ENCODE results near the gene TARS3.

TARS3 gene

DNA sequence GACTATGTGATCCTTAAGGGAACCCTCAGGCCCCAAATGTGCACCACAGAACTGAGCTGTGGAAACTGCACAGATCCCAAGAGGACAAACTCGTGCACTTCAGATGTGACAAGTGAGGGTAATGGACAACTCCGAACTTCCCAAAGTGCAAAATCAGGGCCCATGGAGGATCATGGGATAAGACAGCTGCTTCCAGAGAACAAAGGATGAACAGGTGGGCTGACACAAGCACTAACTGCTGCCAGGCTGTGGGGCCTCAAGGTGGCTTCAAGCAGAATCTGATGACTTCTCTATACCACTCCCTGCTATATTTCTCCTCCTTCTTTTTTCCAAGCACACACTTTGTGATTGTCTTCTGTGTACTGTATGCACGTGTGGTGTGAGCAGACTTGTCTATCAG lies 5.4 kb downstream of the TARS3 start:
- H3K36me3 ChIP-seq (replicated peaks in 1 of 2; ENCODE audit: control insufficient read depth in 2 of 2, insufficient read depth in 2 of 2, low read length in 2 of 2) = peaks cover 7 to 58% of the 10 kb centered on the region in 2 donors
- no CpG with 5 or more reads among the region's 3 CpGs for WGBS, 2 donors (ENCODE audit: extremely low coverage in 2 of 2, insufficient read length in 2 of 2, insufficient replicate concordance in 1 of 2)

GRCh38 chr15:101712078-101712477 lies 12.2 kb downstream of the TARS3 start:
- Histone ChIP-seq H3K79me1 (ENCODE audit: low read depth, low read length) (peaks cover 2% of the 10 kb centered on the region), H3K4ac (ENCODE audit: low read length) (no peak overlapping the region), H3K14ac (ENCODE audit: low read length) (no peak overlapping the region), H3K18ac (ENCODE audit: low read length) (no peak overlapping the region), H3K23ac (ENCODE audit: low read depth, low read length, poor library complexity) (no peak overlapping the region), H2BK120ac (ENCODE audit: low read depth, low read length) (no peak overlapping the region), H3K9ac (ENCODE audit: low read depth, low read length, poor library complexity) (no peak overlapping the region), H3K36me3 (replicated peaks in 1 of 2; ENCODE audit: control insufficient read depth in 2 of 2, insufficient read depth in 2 of 2, low read length in 2 of 2) (peaks cover 7 to 70% of the 10 kb centered on the region in 2 donors), H3K4me3 (ENCODE audit: low read length in 2 of 2) (no peak overlapping the region), H3K4me2 (ENCODE audit: insufficient read depth, low read length, poor library complexity, severe bottlenecking) (no peak overlapping the region), H2AFZ (ENCODE audit: low read length) (no peak overlapping the region), H3K4me1 (ENCODE audit: control insufficient read depth in 2 of 2, insufficient read depth in 1 of 2, low read depth in 1 of 2, low read length in 2 of 2) (peaks cover 0 to 4% of the 10 kb centered on the region in 2 donors), H2BK15ac (ENCODE audit: low read length) (no peak overlapping the region), H2AK5ac (ENCODE audit: low read depth, low read length) (no peak overlapping the region), H2BK5ac (ENCODE audit: low read length) (no peak overlapping the region), H3K9me3 (replicated peaks in 1 of 2; ENCODE audit: control insufficient read depth in 2 of 2, insufficient read depth in 1 of 2, low read depth in 1 of 2, low read length in 2 of 2) (no peaks in the 10 kb centered on the region), H3K27ac (replicated peaks; ENCODE audit: low read length) (no peak overlapping the region), H4K8ac (ENCODE audit: low read depth, low read length) (no peak overlapping the region), H3K27me3 (ENCODE audit: control insufficient read depth in 3 of 3, insufficient read depth in 3 of 3, low read depth in 1 of 3, low read length in 3 of 3) (no peaks in the 10 kb centered on the region), H2BK12ac (ENCODE audit: low read length) (no peak overlapping the region), H4K91ac (ENCODE audit: low read depth, low read length, poor library complexity) (no peak overlapping the region)
- no peak for DNase-seq (ENCODE audit: low spot score)
- WGBS, 2 donors (ENCODE audit: extremely low coverage in 2 of 2, insufficient read length in 2 of 2, insufficient replicate concordance in 1 of 2) = no CpG with 5 or more reads among the region's 6 CpGs

More for the DNA sequence above, 5.4 kb downstream of the TARS3 start:
- no peak overlapping the region for H3K23ac ChIP-seq (ENCODE audit: low read depth, low read length, poor library complexity)
- no peak overlapping the region for H3K18ac ChIP-seq (ENCODE audit: low read length)
- no peak overlapping the region for H3K27ac ChIP-seq (replicated peaks; ENCODE audit: low read length)
- H3K9me3 ChIP-seq (replicated peaks in 1 of 2; ENCODE audit: control insufficient read depth in 2 of 2, insufficient read depth in 1 of 2, low read depth in 1 of 2, low read length in 2 of 2) = peaks cover 0 to 1% of the 10 kb centered on the region in 2 donors
- no peaks in the 10 kb centered on the region for H3K79me1 ChIP-seq (ENCODE audit: low read depth, low read length)
- no peak overlapping the region for H2BK12ac ChIP-seq (ENCODE audit: low read length)
- DNase-seq (ENCODE audit: low spot score) = no peak
- no peak overlapping the region for H2AK5ac ChIP-seq (ENCODE audit: low read depth, low read length)
- H3K4me3 ChIP-seq (ENCODE audit: low read length in 2 of 2) = no peak overlapping the region
- no peak overlapping the region for H2BK5ac ChIP-seq (ENCODE audit: low read length)
- no peak overlapping the region for H2BK15ac ChIP-seq (ENCODE audit: low read length)
- H3K27me3 ChIP-seq (ENCODE audit: control insufficient read depth in 3 of 3, insufficient read depth in 3 of 3, low read depth in 1 of 3, low read length in 3 of 3) = no peaks in the 10 kb centered on the region
- no peak overlapping the region for H2BK120ac ChIP-seq (ENCODE audit: low read depth, low read length)
- no peak overlapping the region for H2AFZ ChIP-seq (ENCODE audit: low read length)
- H3K4ac ChIP-seq (ENCODE audit: low read length) = no peak overlapping the region
- H3K4me2 ChIP-seq (ENCODE audit: insufficient read depth, low read length, poor library complexity, severe bottlenecking) = no peak overlapping the region
- no peak overlapping the region for H4K91ac ChIP-seq (ENCODE audit: low read depth, low read length, poor library complexity)
- peaks cover 3 to 8% of the 10 kb centered on the region in 2 donors for H3K4me1 ChIP-seq (ENCODE audit: control insufficient read depth in 2 of 2, insufficient read depth in 1 of 2, low read depth in 1 of 2, low read length in 2 of 2)
- H3K9ac ChIP-seq (ENCODE audit: low read depth, low read length, poor library complexity) = no peak overlapping the region
- H3K14ac ChIP-seq (ENCODE audit: low read length) = no peak overlapping the region
- no peak overlapping the region for H4K8ac ChIP-seq (ENCODE audit: low read depth, low read length)

- no peak overlapping the region for H3K4me2 ChIP-seq (ENCODE audit: insufficient read depth, low read length, poor library complexity, severe bottlenecking)
- no peak overlapping the region for H2BK5ac ChIP-seq (ENCODE audit: low read length)
- H3K18ac ChIP-seq (ENCODE audit: low read length) = no peak overlapping the region
- no peak overlapping the region for H4K8ac ChIP-seq (ENCODE audit: low read depth, low read length)
- no CpG with 5 or more reads among the region's 6 CpGs for WGBS, 2 donors (ENCODE audit: extremely low coverage in 2 of 2, insufficient read length in 2 of 2, insufficient replicate concordance in 1 of 2)
- no peak overlapping the region for H2BK12ac ChIP-seq (ENCODE audit: low read length)
- H3K36me3 ChIP-seq (replicated peaks in 1 of 2; ENCODE audit: control insufficient read depth in 2 of 2, insufficient read depth in 2 of 2, low read length in 2 of 2) = peaks cover 7 to 75% of the 10 kb centered on the region in 2 donors
- H3K9me3 ChIP-seq (replicated peaks in 1 of 2; ENCODE audit: control insufficient read depth in 2 of 2, insufficient read depth in 1 of 2, low read depth in 1 of 2, low read length in 2 of 2) = no peaks in the 10 kb centered on the region
- H2AK5ac ChIP-seq (ENCODE audit: low read depth, low read length) = no peak overlapping the region
- no peak overlapping the region for H2BK15ac ChIP-seq (ENCODE audit: low read length)
- H3K4me1 ChIP-seq (ENCODE audit: control insufficient read depth in 2 of 2, insufficient read depth in 1 of 2, low read depth in 1 of 2, low read length in 2 of 2) = peaks cover 0 to 4% of the 10 kb centered on the region in 2 donors
- no peak overlapping the region for H3K4me3 ChIP-seq (ENCODE audit: low read length in 2 of 2)
- no peak overlapping the region for H2AFZ ChIP-seq (ENCODE audit: low read length)
- no peak overlapping the region for H3K9ac ChIP-seq (ENCODE audit: low read depth, low read length, poor library complexity)
- H3K14ac ChIP-seq (ENCODE audit: low read length) = no peak overlapping the region
- H2BK120ac ChIP-seq (ENCODE audit: low read depth, low read length) = no peak overlapping the region
- H3K4ac ChIP-seq (ENCODE audit: low read length) = no peak overlapping the region
- no peaks in the 10 kb centered on the region for H3K27me3 ChIP-seq (ENCODE audit: control insufficient read depth in 3 of 3, insufficient read depth in 3 of 3, low read depth in 1 of 3, low read length in 3 of 3)
- peak overlapping the region; percentile 21 for H3K27ac ChIP-seq (replicated peaks; ENCODE audit: low read length)
- peaks cover 2% of the 10 kb centered on the region for H3K79me1 ChIP-seq (ENCODE audit: low read depth, low read length)
- no peak for DNase-seq (ENCODE audit: low spot score)
- no peak overlapping the region for H3K23ac ChIP-seq (ENCODE audit: low read depth, low read length, poor library complexity)
- no peak overlapping the region for H4K91ac ChIP-seq (ENCODE audit: low read depth, low read length, poor library complexity)
Measured at GRCh38 chr15:101710806-101711205, 13.5 kb downstream of the TARS3 start.

DNA sequence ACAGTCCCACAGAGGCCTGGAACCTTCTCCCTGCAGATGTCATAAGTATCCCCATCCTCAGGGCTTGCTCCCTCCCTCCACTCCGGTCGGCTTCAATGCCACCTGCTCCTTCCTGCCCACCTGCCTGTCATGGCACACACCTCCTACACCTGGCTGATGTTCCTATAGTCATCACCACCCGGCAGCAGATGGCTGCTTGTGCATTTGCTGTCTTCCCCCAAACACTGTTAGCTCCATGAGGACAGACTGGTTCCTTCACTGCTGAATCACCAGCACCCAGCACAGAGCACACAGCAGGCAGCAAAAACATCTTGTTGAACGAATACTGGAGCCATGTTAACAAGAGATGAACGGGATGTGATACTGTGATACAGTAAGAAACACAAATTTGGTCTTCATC lies 14.8 kb downstream of the TARS3 start:
- peaks cover 0 to 4% of the 10 kb centered on the region in 2 donors for H3K4me1 ChIP-seq (ENCODE audit: control insufficient read depth in 2 of 2, insufficient read depth in 1 of 2, low read depth in 1 of 2, low read length in 2 of 2)
- no peak overlapping the region for H2AK5ac ChIP-seq (ENCODE audit: low read depth, low read length)
- no peak overlapping the region for H4K91ac ChIP-seq (ENCODE audit: low read depth, low read length, poor library complexity)
- H3K4me2 ChIP-seq (ENCODE audit: insufficient read depth, low read length, poor library complexity, severe bottlenecking) = no peak overlapping the region
- H2BK120ac ChIP-seq (ENCODE audit: low read depth, low read length) = no peak overlapping the region
- H3K4me3 ChIP-seq (ENCODE audit: low read length in 2 of 2) = no peak overlapping the region
- H3K4ac ChIP-seq (ENCODE audit: low read length) = no peak overlapping the region
- H3K27ac ChIP-seq (replicated peaks; ENCODE audit: low read length) = no peak overlapping the region
- no peak overlapping the region for H2BK12ac ChIP-seq (ENCODE audit: low read length)
- peaks cover 2% of the 10 kb centered on the region for H3K79me1 ChIP-seq (ENCODE audit: low read depth, low read length)
- no peak overlapping the region for H4K8ac ChIP-seq (ENCODE audit: low read depth, low read length)
- H3K36me3 ChIP-seq (replicated peaks in 1 of 2; ENCODE audit: control insufficient read depth in 2 of 2, insufficient read depth in 2 of 2, low read length in 2 of 2) = peaks cover 7 to 84% of the 10 kb centered on the region in 2 donors
- peak overlapping the region; percentile 17 for H3K9ac ChIP-seq (ENCODE audit: low read depth, low read length, poor library complexity)
- no CpG with 5 or more reads among the region's 5 CpGs for WGBS, 2 donors (ENCODE audit: extremely low coverage in 2 of 2, insufficient read length in 2 of 2, insufficient replicate concordance in 1 of 2)
- no peak overlapping the region for H2BK5ac ChIP-seq (ENCODE audit: low read length)
- H3K9me3 ChIP-seq (replicated peaks in 1 of 2; ENCODE audit: control insufficient read depth in 2 of 2, insufficient read depth in 1 of 2, low read depth in 1 of 2, low read length in 2 of 2) = no peaks in the 10 kb centered on the region
- no peak overlapping the region for H3K14ac ChIP-seq (ENCODE audit: low read length)
- no peak overlapping the region for H3K23ac ChIP-seq (ENCODE audit: low read depth, low read length, poor library complexity)
- no peak overlapping the region for H2BK15ac ChIP-seq (ENCODE audit: low read length)
- no peak overlapping the region for H3K18ac ChIP-seq (ENCODE audit: low read length)
- DNase-seq (ENCODE audit: low spot score) = no peak
- H3K27me3 ChIP-seq (ENCODE audit: control insufficient read depth in 3 of 3, insufficient read depth in 3 of 3, low read depth in 1 of 3, low read length in 3 of 3) = no peaks in the 10 kb centered on the region
- H2AFZ ChIP-seq (ENCODE audit: low read length) = no peak overlapping the region
